Measurements from ENCODE around the gene ANKRD33B. TPM values are rescaled to one million over a fixed set of nuclear protein-coding genes. Genes with fewer than 3 reads are reported as not detected.

The ANKRD33B gene
- total RNA-seq, 1 donor from 2014 or later = 0.83 TPM

GRCh38 chr5:10592601-10593000 is 28.7 kb downstream of the ANKRD33B start:
- no peak for DNase-seq (ENCODE audit: extremely low spot score, unreplicated experiment)
- Mint-ChIP-seq H3K27me3 (ENCODE audit: unreplicated experiment) (no peaks in the 10 kb centered on the region), H3K4me1 (ENCODE audit: unreplicated experiment) (peaks cover 42% of the 10 kb centered on the region), H3K27ac (ENCODE audit: unreplicated experiment) (no peak overlapping the region), H3K4me3 (ENCODE audit: unreplicated experiment) (no peak overlapping the region), H3K36me3 (ENCODE audit: unreplicated experiment) (no peaks in the 10 kb centered on the region), H3K9me3 (ENCODE audit: unreplicated experiment) (no peaks in the 10 kb centered on the region)
- TF ChIP-seq, protein P1, sequence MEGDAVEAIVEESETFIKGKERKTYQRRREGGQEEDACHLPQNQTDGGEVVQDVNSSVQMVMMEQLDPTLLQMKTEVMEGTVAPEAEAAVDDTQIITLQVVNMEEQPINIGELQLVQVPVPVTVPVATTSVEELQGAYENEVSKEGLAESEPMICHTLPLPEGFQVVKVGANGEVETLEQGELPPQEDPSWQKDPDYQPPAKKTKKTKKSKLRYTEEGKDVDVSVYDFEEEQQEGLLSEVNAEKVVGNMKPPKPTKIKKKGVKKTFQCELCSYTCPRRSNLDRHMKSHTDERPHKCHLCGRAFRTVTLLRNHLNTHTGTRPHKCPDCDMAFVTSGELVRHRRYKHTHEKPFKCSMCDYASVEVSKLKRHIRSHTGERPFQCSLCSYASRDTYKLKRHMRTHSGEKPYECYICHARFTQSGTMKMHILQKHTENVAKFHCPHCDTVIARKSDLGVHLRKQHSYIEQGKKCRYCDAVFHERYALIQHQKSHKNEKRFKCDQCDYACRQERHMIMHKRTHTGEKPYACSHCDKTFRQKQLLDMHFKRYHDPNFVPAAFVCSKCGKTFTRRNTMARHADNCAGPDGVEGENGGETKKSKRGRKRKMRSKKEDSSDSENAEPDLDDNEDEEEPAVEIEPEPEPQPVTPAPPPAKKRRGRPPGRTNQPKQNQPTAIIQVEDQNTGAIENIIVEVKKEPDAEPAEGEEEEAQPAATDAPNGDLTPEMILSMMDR (IDR thresholded peaks at IDR 0.05) = no peak

GRCh38 chr5:10593531-10594181 is 29.8 kb downstream of the ANKRD33B start:
- DNase-seq (ENCODE audit: extremely low spot score, unreplicated experiment) = peak; percentile 66
- peaks cover 46% of the 10 kb centered on the region for H3K4me1 Mint-ChIP-seq (ENCODE audit: unreplicated experiment)
- no peak overlapping the region for H3K4me3 Mint-ChIP-seq (ENCODE audit: unreplicated experiment)
- TF ChIP-seq, protein P1 (IDR thresholded peaks at IDR 0.05) = no peak
- H3K27ac Mint-ChIP-seq (ENCODE audit: unreplicated experiment) = no peak overlapping the region
- H3K9me3 Mint-ChIP-seq (ENCODE audit: unreplicated experiment) = no peaks in the 10 kb centered on the region
- no peaks in the 10 kb centered on the region for H3K27me3 Mint-ChIP-seq (ENCODE audit: unreplicated experiment)
- H3K36me3 Mint-ChIP-seq (ENCODE audit: unreplicated experiment) = no peaks in the 10 kb centered on the region

GRCh38 chr5:10594591-10595210 is 30.8 kb downstream of the ANKRD33B start:
- DNase-seq (ENCODE audit: extremely low spot score, unreplicated experiment) = peak; percentile 60

GRCh38 chr5:10595293-10595671 is 31.4 kb downstream of the ANKRD33B start:
- DNase-seq (ENCODE audit: extremely low spot score, unreplicated experiment) = no peak
- Mint-ChIP-seq H3K27me3 (ENCODE audit: unreplicated experiment) (no peaks in the 10 kb centered on the region), H3K4me1 (ENCODE audit: unreplicated experiment) (peaks cover 52% of the 10 kb centered on the region), H3K4me3 (ENCODE audit: unreplicated experiment) (peak overlapping the region; percentile 44), H3K36me3 (ENCODE audit: unreplicated experiment) (no peaks in the 10 kb centered on the region), H3K27ac (ENCODE audit: unreplicated experiment) (peak overlapping the region; percentile 91), H3K9me3 (ENCODE audit: unreplicated experiment) (no peaks in the 10 kb centered on the region)
- TF ChIP-seq, protein P1 (IDR thresholded peaks at IDR 0.05) = no peak

More at GRCh38 chr5:10594591-10595210, 30.8 kb downstream of the ANKRD33B start:
- Mint-ChIP-seq H3K4me3 (ENCODE audit: unreplicated experiment) (no peak overlapping the region), H3K9me3 (ENCODE audit: unreplicated experiment) (no peaks in the 10 kb centered on the region), H3K4me1 (ENCODE audit: unreplicated experiment) (peaks cover 46% of the 10 kb centered on the region), H3K27ac (ENCODE audit: unreplicated experiment) (peak overlapping the region; percentile 76), H3K36me3 (ENCODE audit: unreplicated experiment) (no peaks in the 10 kb centered on the region), H3K27me3 (ENCODE audit: unreplicated experiment) (no peaks in the 10 kb centered on the region)
- TF ChIP-seq, protein P1 (IDR thresholded peaks at IDR 0.05) = no peak

GRCh38 chr5:10595672-10596309 is 31.9 kb downstream of the ANKRD33B start:
- peak; percentile 84 for DNase-seq (ENCODE audit: extremely low spot score, unreplicated experiment)
- Mint-ChIP-seq H3K4me1 (ENCODE audit: unreplicated experiment) (peaks cover 52% of the 10 kb centered on the region), H3K36me3 (ENCODE audit: unreplicated experiment) (no peaks in the 10 kb centered on the region), H3K27me3 (ENCODE audit: unreplicated experiment) (no peaks in the 10 kb centered on the region), H3K9me3 (ENCODE audit: unreplicated experiment) (no peaks in the 10 kb centered on the region), H3K27ac (ENCODE audit: unreplicated experiment) (peak overlapping the region; percentile 91), H3K4me3 (ENCODE audit: unreplicated experiment) (peak overlapping the region; percentile 44)
- TF ChIP-seq, protein P1 (IDR thresholded peaks at IDR 0.05) = no peak

Measured in osteocyte (in vitro differentiated cells).